ENCODE measurements around the gene CNPPD1. TPM values are rescaled to one million over a fixed set of nuclear protein-coding genes. Genes with fewer than 3 reads are reported as not detected.

The CNPPD1 gene
- total and polyA plus RNA-seq, 2 of the 8 experiments (the other 6 are each of a cell fraction or from before 2014, with no cell fraction given), result 32.9 to 35.9 TPM

DNA sequence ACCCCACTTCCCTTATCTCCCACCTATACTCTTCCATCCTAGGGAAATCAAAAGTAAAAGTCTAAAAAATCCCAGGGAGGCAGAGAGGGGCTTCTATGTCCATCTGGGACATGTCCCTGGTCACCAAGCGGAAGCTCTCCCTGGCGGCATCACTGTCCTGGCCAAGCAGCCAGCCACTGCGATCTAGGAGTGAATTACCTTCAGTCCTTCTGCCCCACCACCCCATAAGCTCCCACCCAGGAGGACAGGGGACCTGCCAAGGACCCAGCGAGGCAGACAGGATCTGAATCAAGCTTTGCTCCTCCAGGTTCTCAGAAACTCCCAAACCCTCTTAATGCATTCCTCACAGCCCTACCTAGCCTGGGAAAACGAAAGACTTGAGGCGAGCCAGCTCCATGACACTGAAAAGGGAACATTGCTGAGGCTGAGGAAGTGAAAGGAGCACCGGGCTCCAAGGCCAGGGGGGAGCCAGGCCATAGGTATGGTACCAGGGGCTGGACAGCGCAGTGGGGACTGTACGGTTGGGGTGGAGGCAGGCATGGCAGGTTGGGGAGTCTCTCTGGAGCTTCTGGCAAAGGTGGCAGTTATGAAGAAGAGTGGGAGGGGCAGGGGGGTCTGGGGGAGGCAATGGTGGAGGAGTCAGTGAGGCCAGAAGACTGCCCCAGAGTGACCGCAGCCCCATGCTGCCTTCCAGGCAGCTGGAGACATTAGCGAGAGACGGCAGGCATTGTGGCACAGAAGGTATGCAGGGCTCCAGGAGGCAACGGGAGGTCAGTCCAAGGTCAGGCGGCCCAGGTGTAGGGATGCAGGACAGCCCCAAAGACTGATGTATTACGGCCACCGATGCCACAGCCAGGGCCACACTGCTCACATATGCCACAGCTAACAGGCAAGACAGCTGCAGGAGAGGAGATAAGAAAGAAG lies 4.2 kb downstream of the CNPPD1 start:
- peaks cover 0 to 7% (median 3%) of the 10 kb centered on the region in 4 experiments; a peak in 2 of 8 replicates for H3K36me3 ChIP-seq (ENCODE audit: control insufficient read depth in 2 of 4, insufficient read depth in 4 of 4, low read length in 3 of 4)
- H3K23me2 ChIP-seq (ENCODE audit: low read depth, low read length), result peaks cover 4% of the 10 kb centered on the region; the same call in 1 of the 2 replicates
- H3K9ac ChIP-seq (replicated peaks in 1 of 4; ENCODE audit: extremely low read depth in 1 of 4, low read depth in 3 of 4, low read length in 3 of 4), result no peak overlapping the region
- POLR2A ChIA-PET (ENCODE audit: partially characterized antibody), result interaction anchor here (2.2 to 2.5 kb wide), 2 partner anchors 34 to 45 kb away, joined by 6 to 7 read pairs; partner anchors contain the start of gene ZFAND2B
- H4K8ac ChIP-seq (ENCODE audit: extremely low read depth, insufficient read depth, low read length), result no peak overlapping the region
- H3K4me2 ChIP-seq (ENCODE audit: insufficient read depth in 1 of 2, low read depth in 2 of 2, low read length in 2 of 2), result no peak overlapping the region
- no peak overlapping the region for H4K91ac ChIP-seq (replicated peaks; ENCODE audit: insufficient read length, low read length)
- H3K23ac ChIP-seq (ENCODE audit: insufficient read length), result no peak overlapping the region
- H3K27ac ChIP-seq (ENCODE audit: low read depth, low read length), result no peak overlapping the region
- no peak overlapping the region for H2BK12ac ChIP-seq (ENCODE audit: low read depth, low read length)
- H2BK5ac ChIP-seq (ENCODE audit: low read depth, low read length), result no peak overlapping the region
- no peak overlapping the region for H3K18ac ChIP-seq (ENCODE audit: extremely low read depth, low read length)
- no peak overlapping the region for H3K4ac ChIP-seq (replicated peaks; ENCODE audit: insufficient read length, low read depth, low read length)
- CTCF ChIA-PET (ENCODE audit: partially characterized antibody), result interaction anchor here (0.7 to 8.3 kb wide), 18 partner anchors 9 to 357 kb away, joined by 3 to 71 read pairs (median 5); partner anchors contain the start of genes NHEJ1 and ZFAND2B
- FAIRE-seq, result no peak
- H4K20me1 ChIP-seq (replicated peaks in 1 of 2; ENCODE audit: control insufficient read depth in 1 of 2, insufficient read depth in 2 of 2, low read length in 2 of 2), result peaks cover 0 to 1% of the 10 kb centered on the region in 2 experiments
- TF ChIP-seq HDAC2 (IDR thresholded peaks at IDR 0.05; ENCODE audit: borderline replicate concordance in 1 of 2, low read depth in 2 of 2, low read length in 2 of 2) (no peak), YY1 (IDR thresholded peaks at IDR 0.05; ENCODE audit: low read depth, low read length) (no peak), MAFK (IDR thresholded peaks at IDR 0.05; ENCODE audit: low read depth, low read length) (no peak), BCL11A (IDR thresholded peaks at IDR 0.05; ENCODE audit: low read depth in 2 of 2, low read length in 2 of 2) (no peak), SP2 (IDR thresholded peaks at IDR 0.05; ENCODE audit: low read length) (no peak), PHF8 (conservative IDR thresholded peaks at IDR 0.05; ENCODE audit: low read depth, low read length) (no peak), SP4 (IDR thresholded peaks at IDR 0.05; ENCODE audit: low read length) (no peak)
- TF ChIP-seq, protein P1, sequence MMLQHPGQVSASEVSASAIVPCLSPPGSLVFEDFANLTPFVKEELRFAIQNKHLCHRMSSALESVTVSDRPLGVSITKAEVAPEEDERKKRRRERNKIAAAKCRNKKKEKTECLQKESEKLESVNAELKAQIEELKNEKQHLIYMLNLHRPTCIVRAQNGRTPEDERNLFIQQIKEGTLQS (IDR thresholded peaks at IDR 0.05; ENCODE audit: insufficient read depth, low read depth, low read length), result no peak
- TF ChIP-seq, protein P2, sequence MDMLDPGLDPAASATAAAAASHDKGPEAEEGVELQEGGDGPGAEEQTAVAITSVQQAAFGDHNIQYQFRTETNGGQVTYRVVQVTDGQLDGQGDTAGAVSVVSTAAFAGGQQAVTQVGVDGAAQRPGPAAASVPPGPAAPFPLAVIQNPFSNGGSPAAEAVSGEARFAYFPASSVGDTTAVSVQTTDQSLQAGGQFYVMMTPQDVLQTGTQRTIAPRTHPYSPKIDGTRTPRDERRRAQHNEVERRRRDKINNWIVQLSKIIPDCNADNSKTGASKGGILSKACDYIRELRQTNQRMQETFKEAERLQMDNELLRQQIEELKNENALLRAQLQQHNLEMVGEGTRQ (IDR thresholded peaks at IDR 0.05; ENCODE audit: low read length), result no peak
- no peak overlapping the region for H2BK20ac ChIP-seq (ENCODE audit: low read length)
- no peak overlapping the region for H3K56ac ChIP-seq (replicated peaks; ENCODE audit: insufficient read length, low read depth, low read length)
- H3K14ac ChIP-seq (ENCODE audit: insufficient read length), result no peak overlapping the region
- H3K27me3 ChIP-seq (replicated peaks in 1 of 4; ENCODE audit: control insufficient read depth in 3 of 4, extremely low read depth in 1 of 4, insufficient read depth in 3 of 4, low read length in 3 of 4), result no peaks in the 10 kb centered on the region
- no peaks in the 10 kb centered on the region for H3K79me2 ChIP-seq (ENCODE audit: control insufficient read depth in 1 of 2, insufficient read depth in 2 of 2, low read length in 2 of 2)
- no peaks in the 10 kb centered on the region for H3K9me3 ChIP-seq (ENCODE audit: insufficient read depth in 2 of 2, low read depth in 1 of 2, low read length in 1 of 2)
- no peak overlapping the region for H2AK5ac ChIP-seq (ENCODE audit: low read depth, low read length)
- no peak overlapping the region for H3K4me3 ChIP-seq (ENCODE audit: extremely low read depth in 1 of 4, insufficient read depth in 2 of 4, low read depth in 3 of 4, low read length in 4 of 4)
- 90% methylated on average over 16 of the region's 16 CpGs; no CpG with 5 or more reads in 1 of the 2 experiments for WGBS, 2 experiments (ENCODE audit: extremely low coverage in 1 of 2, insufficient coverage in 1 of 2, insufficient read length in 1 of 2, insufficient replicate concordance in 2 of 2, low coverage in 1 of 2, low lambda C conversion rate in 2 of 2, missing lambda C conversion rate in 1 of 2)
- peaks cover 0 to 7% (median 2%) of the 10 kb centered on the region in 4 experiments; a peak in 2 of 7 replicates for H3K4me1 ChIP-seq (replicated peaks in 1 of 4; ENCODE audit: control insufficient read depth in 3 of 4, insufficient read depth in 4 of 4, low read length in 3 of 4)
- no peak overlapping the region for H2BK15ac ChIP-seq (ENCODE audit: low read length)
- no peaks in the 10 kb centered on the region for H3K79me1 ChIP-seq (ENCODE audit: low read depth, low read length)
- H4K5ac ChIP-seq (ENCODE audit: insufficient read length, low read depth, low read length), result no peak overlapping the region
- H2BK120ac ChIP-seq (replicated peaks; ENCODE audit: low read depth, low read length), result no peak overlapping the region
- H2AFZ ChIP-seq (ENCODE audit: low read length), result no peak overlapping the region
- DNase-seq (ENCODE audit: low read depth in 1 of 2, low spot score in 2 of 2), result no peak

Data from H1 (cell line).